ENCODE data around the gene DAPP1. TPM values are rescaled to one million over a fixed set of nuclear protein-coding genes. Genes with fewer than 3 reads are reported as not detected.

DAPP1 gene
- total RNA-seq, 1 donor from 2014 or later = 2.9 TPM

DNA sequence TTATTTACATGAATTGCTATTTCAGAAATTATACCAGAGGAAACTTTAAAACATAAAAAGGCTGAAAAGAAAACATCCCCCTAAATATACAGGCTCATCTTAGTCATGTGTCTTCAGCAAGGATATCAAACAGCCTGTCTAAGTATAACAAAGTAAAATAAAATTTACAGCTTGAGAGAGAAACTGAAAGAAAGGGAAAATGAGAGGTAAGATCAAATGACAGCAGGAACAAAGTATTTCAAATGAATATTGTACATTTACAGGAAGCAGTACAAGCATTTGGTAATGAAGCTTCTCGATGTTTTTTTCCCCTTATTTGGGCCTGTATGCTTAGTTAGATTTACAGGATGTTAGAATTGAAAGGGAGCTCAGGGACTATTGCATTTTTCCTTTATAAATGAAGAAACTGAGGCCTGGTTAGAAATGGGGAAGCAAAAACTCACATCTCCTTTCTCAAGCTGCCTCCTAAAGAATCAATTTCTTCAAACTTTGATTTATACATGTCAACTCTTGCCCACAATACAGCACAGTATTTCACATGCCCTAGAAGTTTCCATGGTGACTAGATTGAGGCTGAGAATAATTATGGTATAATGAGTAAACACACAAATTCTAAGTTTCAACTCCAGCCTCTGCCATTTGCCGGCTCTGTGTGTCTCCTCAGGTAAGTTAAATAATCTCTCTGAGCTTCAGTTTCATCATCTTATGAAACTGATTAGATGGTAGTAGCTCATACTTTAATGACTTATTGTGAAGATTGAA lies 29.3 kb downstream of the DAPP1 start:
- no peaks in the 10 kb centered on the region for H3K27me3 Mint-ChIP-seq (ENCODE audit: low read depth)

DNA sequence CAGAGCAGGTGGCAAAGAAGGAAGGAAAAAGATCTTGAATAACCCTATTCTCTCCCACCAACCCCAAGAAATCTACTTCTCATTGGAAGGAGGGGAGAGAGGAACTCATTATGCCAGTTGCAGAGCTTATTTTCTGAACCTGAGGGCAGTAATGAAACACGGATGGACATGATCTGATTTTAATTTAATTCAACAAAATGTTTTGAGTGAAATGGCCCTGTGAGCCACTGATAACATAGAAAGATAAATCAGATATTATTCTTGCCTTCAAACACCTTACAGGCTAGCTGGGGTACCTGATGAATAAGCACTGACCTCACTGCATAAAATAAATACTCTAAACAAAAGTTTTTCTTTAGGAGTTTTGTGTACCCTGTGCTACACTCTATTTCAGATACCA lies 30.3 kb downstream of the DAPP1 start:
- no peak overlapping the region for H3K4me3 Mint-ChIP-seq
- H3K36me3 Mint-ChIP-seq = no peaks in the 10 kb centered on the region
- TF ChIP-seq, protein P1, sequence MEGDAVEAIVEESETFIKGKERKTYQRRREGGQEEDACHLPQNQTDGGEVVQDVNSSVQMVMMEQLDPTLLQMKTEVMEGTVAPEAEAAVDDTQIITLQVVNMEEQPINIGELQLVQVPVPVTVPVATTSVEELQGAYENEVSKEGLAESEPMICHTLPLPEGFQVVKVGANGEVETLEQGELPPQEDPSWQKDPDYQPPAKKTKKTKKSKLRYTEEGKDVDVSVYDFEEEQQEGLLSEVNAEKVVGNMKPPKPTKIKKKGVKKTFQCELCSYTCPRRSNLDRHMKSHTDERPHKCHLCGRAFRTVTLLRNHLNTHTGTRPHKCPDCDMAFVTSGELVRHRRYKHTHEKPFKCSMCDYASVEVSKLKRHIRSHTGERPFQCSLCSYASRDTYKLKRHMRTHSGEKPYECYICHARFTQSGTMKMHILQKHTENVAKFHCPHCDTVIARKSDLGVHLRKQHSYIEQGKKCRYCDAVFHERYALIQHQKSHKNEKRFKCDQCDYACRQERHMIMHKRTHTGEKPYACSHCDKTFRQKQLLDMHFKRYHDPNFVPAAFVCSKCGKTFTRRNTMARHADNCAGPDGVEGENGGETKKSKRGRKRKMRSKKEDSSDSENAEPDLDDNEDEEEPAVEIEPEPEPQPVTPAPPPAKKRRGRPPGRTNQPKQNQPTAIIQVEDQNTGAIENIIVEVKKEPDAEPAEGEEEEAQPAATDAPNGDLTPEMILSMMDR (IDR thresholded peaks at IDR 0.05; ENCODE audit: unreplicated experiment) = no peak
- no peak overlapping the region for H3K27ac Mint-ChIP-seq
- DNase-seq (ENCODE audit: low spot score in 2 of 2, unreplicated experiment in 2 of 2) = no peak
- no peaks in the 10 kb centered on the region for H3K9me3 Mint-ChIP-seq
- no peaks in the 10 kb centered on the region for H3K27me3 Mint-ChIP-seq (ENCODE audit: low read depth)
- H3K4me1 Mint-ChIP-seq = peaks cover 17% of the 10 kb centered on the region

More for the DNA sequence above, 29.3 kb downstream of the DAPP1 start:
- DNase-seq (ENCODE audit: low spot score in 2 of 2, unreplicated experiment in 2 of 2) = no peak
- TF ChIP-seq, protein P1 (IDR thresholded peaks at IDR 0.05; ENCODE audit: unreplicated experiment) = no peak
- H3K36me3 Mint-ChIP-seq = no peaks in the 10 kb centered on the region
- no peaks in the 10 kb centered on the region for H3K9me3 Mint-ChIP-seq
- H3K27ac Mint-ChIP-seq = no peak overlapping the region
- H3K4me1 Mint-ChIP-seq = peaks cover 19% of the 10 kb centered on the region
- no peak overlapping the region for H3K4me3 Mint-ChIP-seq

DNA sequence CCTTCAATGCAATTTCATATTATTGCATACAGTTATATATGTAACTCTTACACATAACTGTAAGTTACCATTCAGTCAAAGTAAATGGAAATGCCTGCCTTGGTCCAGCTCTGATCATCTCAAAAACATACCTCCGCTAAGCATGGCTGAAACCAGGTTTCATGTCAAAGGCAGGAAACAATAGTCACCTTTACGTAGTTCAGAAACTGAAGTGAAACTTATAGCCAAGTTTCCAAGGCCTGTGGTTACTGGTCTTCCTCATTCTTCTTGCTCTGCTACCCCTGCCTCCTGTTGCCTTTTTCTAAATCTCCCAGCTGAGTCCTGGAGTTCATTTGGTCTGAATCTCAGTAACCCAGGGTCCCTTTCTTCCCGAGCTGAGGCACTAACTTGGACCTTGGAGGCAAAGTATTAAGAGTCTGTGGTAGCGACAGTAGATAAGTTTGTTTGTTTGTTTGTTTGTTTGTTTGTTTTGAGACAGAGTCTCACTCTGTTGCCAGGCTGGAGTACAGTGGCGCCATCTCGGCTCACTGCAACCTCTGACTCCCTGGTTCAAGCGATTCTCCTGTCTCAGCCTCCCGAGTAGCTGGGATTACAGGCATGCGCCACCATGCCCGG lies 30.8 kb downstream of the DAPP1 start:
- H3K4me1 Mint-ChIP-seq = peaks cover 14% of the 10 kb centered on the region
- no peaks in the 10 kb centered on the region for H3K36me3 Mint-ChIP-seq
- no peaks in the 10 kb centered on the region for H3K9me3 Mint-ChIP-seq
- DNase-seq (ENCODE audit: low spot score in 2 of 2, unreplicated experiment in 2 of 2) = no peak
- no peak overlapping the region for H3K27ac Mint-ChIP-seq
- H3K4me3 Mint-ChIP-seq = no peak overlapping the region
- TF ChIP-seq, protein P1 (IDR thresholded peaks at IDR 0.05; ENCODE audit: unreplicated experiment) = no peak
- H3K27me3 Mint-ChIP-seq (ENCODE audit: low read depth) = no peaks in the 10 kb centered on the region

DNA sequence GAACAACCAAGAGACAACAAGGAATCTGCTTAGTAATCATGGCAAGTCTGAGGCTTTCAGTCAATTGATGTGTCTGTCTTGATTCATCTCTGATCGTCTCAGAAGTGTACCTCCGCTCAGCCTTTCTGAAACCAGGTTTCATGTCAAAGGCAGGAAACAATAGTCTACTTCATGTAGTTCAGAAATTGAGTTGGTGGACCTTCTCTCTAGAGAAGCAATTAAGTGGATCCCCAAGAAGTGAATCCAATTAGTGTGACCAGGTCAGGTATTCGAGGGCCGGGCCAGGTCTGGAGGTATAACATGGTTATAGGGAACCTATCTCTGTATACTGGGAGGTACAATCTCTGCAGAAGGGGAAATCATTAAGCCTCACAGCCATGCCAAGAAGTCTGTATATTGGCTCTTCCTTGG lies 32.0 kb downstream of the DAPP1 start:
- TF ChIP-seq, protein P1 (IDR thresholded peaks at IDR 0.05; ENCODE audit: unreplicated experiment) = no peak
- Mint-ChIP-seq H3K4me1 (peaks cover 14% of the 10 kb centered on the region), H3K4me3 (no peak overlapping the region), H3K27me3 (ENCODE audit: low read depth) (no peaks in the 10 kb centered on the region), H3K27ac (no peak overlapping the region), H3K36me3 (no peaks in the 10 kb centered on the region), H3K9me3 (no peaks in the 10 kb centered on the region)
- DNase-seq (ENCODE audit: low spot score in 2 of 2, unreplicated experiment in 2 of 2) = no peak

DNA sequence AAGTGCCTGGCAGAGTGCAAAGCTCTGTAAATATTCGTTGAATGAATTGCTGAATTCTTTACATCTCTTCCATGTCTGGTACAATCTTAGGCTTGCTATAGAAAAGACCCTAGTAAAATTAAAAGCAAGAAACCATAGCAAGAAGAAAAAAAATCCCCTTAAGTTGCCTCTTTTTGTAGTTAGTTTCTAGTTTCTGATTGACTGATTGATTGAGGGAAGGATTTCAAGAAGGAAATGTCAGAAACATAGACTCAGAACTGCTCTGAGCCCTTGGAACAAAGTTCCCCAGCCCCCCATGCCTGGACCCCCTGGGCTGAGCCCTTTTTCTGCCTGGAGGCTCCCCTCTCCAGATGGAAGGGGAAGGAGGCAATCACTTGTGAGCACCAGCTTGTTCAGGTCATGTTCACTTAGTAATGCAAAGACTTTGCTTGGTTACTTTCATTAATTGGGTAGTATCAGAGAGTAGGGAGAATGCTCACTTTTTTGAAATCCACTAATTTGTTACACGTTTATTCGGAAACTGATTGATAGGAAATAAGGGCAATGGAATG lies 35.6 kb downstream of the DAPP1 start:
- no peaks in the 10 kb centered on the region for H3K27me3 Mint-ChIP-seq (ENCODE audit: low read depth)
- H3K36me3 Mint-ChIP-seq = no peaks in the 10 kb centered on the region
- no peaks in the 10 kb centered on the region for H3K9me3 Mint-ChIP-seq
- no peak overlapping the region for H3K27ac Mint-ChIP-seq
- H3K4me1 Mint-ChIP-seq = peaks cover 7% of the 10 kb centered on the region
- no peak for DNase-seq (ENCODE audit: low spot score in 2 of 2, unreplicated experiment in 2 of 2)
- H3K4me3 Mint-ChIP-seq = no peak overlapping the region
- TF ChIP-seq, protein P1 (IDR thresholded peaks at IDR 0.05; ENCODE audit: unreplicated experiment) = no peak

Measured in mesothelial cell of epicardium (in vitro differentiated cells).